BE2C (cell line): ENCODE results near the gene PLIN1.

Experiments used
- DNase-seq: peaks from one replicate; pipeline ENCODE4 v3.0.0-alpha.2; 2020
- H3K27me3 ChIP-seq: fragments of 250-450 bp; sonication (Bioruptor Pico); 2 replicates; pipeline ENCODE4 v1.5.1; 2020; ENCODE audit warnings: mild to moderate bottlenecking
- H3K36me3 ChIP-seq: fragments of 250-450 bp; sonication (Bioruptor Pico); 2 replicates; pipeline ENCODE4 v1.5.1; 2020; ENCODE audit warnings: mild to moderate bottlenecking
- H3K4me1 ChIP-seq: fragments of 250-450 bp; sonication (Bioruptor Pico); 2 replicates; pipeline ENCODE4 v1.5.1; 2020
- H3K4me3 ChIP-seq: 2 replicates; pipeline ENCODE4 v1.5.1; 2011; ENCODE audit warnings: low read depth, low read length
- H3K9me3 ChIP-seq: fragments of 250-450 bp; sonication (Bioruptor Pico); 2 replicates; pipeline ENCODE4 v1.5.1; 2020
- CTCF ChIP-seq: IDR thresholded peaks from 2 replicates; pipeline ENCODE4 v1.5.1; 2012; ENCODE audit warnings: mild to moderate bottlenecking, low read depth, low read length

Gene PLIN1

GRCh38 chr15:89652666-89653065 lies 26.5 kb downstream of the PLIN1 start:
- no peaks in the 10 kb centered on the region for H3K9me3 ChIP-seq
- no peaks in the 10 kb centered on the region for H3K27me3 ChIP-seq
- no peaks in the 10 kb centered on the region for H3K4me1 ChIP-seq
- H3K4me3 ChIP-seq, result no peak overlapping the region
- H3K36me3 ChIP-seq, result peaks cover 3% of the 10 kb centered on the region
- no peak for DNase-seq
- no peak for TF ChIP-seq CTCF

- H3K4me3 ChIP-seq, result no peak overlapping the region
- TF ChIP-seq CTCF, result no peak
- H3K36me3 ChIP-seq, result peaks cover 9% of the 10 kb centered on the region
- no peaks in the 10 kb centered on the region for H3K9me3 ChIP-seq
- H3K4me1 ChIP-seq, result no peaks in the 10 kb centered on the region
- no peaks in the 10 kb centered on the region for H3K27me3 ChIP-seq
- DNase-seq, result no peak
Measured at GRCh38 chr15:89652131-89652530, 27.0 kb downstream of the PLIN1 start.

GRCh38 chr15:89649716-89650115 lies 29.5 kb downstream of the PLIN1 start:
- no peak overlapping the region for H3K4me3 ChIP-seq
- H3K9me3 ChIP-seq, result no peaks in the 10 kb centered on the region
- no peaks in the 10 kb centered on the region for H3K4me1 ChIP-seq
- DNase-seq, result no peak
- no peaks in the 10 kb centered on the region for H3K27me3 ChIP-seq
- no peak for TF ChIP-seq CTCF
- peaks cover 17% of the 10 kb centered on the region for H3K36me3 ChIP-seq

GRCh38 chr15:89649013-89649625 lies 30.0 kb downstream of the PLIN1 start:
- Histone ChIP-seq H3K4me3 (no peak overlapping the region), H3K27me3 (no peaks in the 10 kb centered on the region), H3K36me3 (peaks cover 18% of the 10 kb centered on the region), H3K4me1 (no peaks in the 10 kb centered on the region), H3K9me3 (no peaks in the 10 kb centered on the region)
- TF ChIP-seq CTCF, result no peak
- DNase-seq, result no peak

- no peaks in the 10 kb centered on the region for H3K27me3 ChIP-seq
- no peaks in the 10 kb centered on the region for H3K4me1 ChIP-seq
- DNase-seq, result peak; percentile 12
- no peak for TF ChIP-seq CTCF
- peaks cover 18% of the 10 kb centered on the region for H3K36me3 ChIP-seq
- H3K9me3 ChIP-seq, result no peaks in the 10 kb centered on the region
- no peak overlapping the region for H3K4me3 ChIP-seq
Measured at GRCh38 chr15:89648106-89649012, 30.8 kb downstream of the PLIN1 start.
